Left cardiac atrium (tissue), 4 donors: ENCODE results near the gene RRP1. TPM values are rescaled to one million over a fixed set of nuclear protein-coding genes. Genes with fewer than 3 reads are reported as not detected.
A peak's percentile ranks its signal among the peaks of the same experiment; 100 is the strongest.

ENCODE experiments used
- ATAC-seq, 2 donors: fragments of 200-7000 bp; cut with Tn5 transposase; one replicate each; pipeline ENCODE4 v1.9.1; 2020; ENCODE audit warnings: mild to moderate bottlenecking in 2 of 2, moderate library complexity in 2 of 2
- DNase-seq: peaks from one replicate; pipeline ENCODE4 v3.0.0-alpha.2; 2020
- intact Hi-C, 2 donors: fragments of 100-400 bp; cut with DNase I; formaldehyde crosslinking; loops; one replicate each; pipeline versions ENCODE4 v1.14.1 to v1.15.1; 2022 to 2023
- total RNA-seq, 2 donors: library from RNA; stranded (reverse); fragmentation: NEBNext Ultra II Directional; extraction: Animal tissue kit (Norgen Biotek cat#: 25700); gene quantifications; one replicate each; pipeline ENCODE4 v1.2.1, GENCODE V29; 2021
- donor health status: DM: no; HTN: yes; CAD: no.
- donor health status: DM: no; HTN: yes; CAD: no; lungs with severe emphysema.
- donor health status: DM: yes; HTN: yes; CAD: no.
- donor health status: Dilated cardiomyopathy.

RRP1 gene
- total RNA-seq, 2 donors from 2014 or later, result 10.6 to 14.9 TPM

DNA sequence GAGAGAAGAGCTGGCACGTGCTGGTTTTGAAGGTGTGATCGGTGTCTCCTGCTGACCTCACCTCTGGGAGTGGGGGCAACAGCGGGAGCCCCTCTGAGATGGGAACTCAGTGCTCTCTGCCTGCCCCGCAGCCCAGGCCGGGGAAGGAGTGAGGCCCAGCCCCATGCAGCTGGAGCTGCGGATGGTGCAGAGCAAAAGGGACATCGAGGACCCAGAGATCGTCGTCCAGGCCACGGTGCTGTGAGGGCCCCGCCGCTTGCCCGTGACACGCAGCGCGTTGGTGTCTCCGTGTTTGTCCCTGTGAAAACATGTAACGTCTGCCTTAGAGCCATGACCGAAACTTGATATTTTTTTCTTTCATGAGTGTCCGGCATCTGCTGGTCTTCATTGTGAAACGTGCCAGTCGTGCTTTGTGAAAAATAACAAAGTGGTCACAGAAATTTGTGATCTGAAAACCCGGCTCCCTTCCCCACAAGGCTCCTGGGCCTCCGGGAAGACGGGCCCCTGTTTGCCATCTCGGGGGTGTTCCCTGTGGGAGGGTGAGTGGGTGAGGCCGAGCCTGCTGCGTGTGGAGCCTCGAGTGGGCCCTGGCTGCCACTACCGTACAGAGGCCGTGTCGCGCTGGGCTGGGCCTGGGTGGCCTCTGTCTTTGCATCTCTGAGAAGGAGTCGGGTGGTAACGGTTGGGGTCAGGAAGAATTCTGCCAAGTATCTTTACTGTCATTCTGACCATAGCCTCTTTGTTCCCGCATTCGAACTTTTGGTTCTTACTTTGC lies 33.4 kb upstream of the RRP1 start:
- ATAC-seq (no peak), DNase-seq (no peak)
- intact Hi-C loops, result no loop called here

DNA sequence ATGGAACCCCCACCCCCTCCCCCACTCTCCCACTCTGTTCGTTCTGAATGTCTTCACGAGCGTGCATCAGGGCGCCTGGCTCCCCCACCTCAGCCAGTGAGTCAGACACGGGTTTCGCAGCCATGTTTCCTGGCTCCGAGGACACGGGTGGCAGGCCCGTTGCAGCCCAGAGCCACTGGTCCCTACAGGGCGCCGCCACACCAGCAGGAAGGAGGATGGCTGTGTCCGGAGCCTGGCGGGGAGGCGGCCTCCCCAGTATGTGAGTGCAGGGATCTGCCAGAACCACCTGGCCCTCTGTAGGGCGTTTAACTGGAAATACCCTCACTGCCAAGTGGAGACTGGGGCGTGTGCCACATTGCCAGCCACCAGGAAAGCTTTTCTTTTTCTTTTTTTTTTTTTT lies 31.8 kb upstream of the RRP1 start:
- intact Hi-C loops, result no loop called here
- ATAC-seq, result peak in 1 of 2 donors; percentile 4
- no peak for DNase-seq

DNA sequence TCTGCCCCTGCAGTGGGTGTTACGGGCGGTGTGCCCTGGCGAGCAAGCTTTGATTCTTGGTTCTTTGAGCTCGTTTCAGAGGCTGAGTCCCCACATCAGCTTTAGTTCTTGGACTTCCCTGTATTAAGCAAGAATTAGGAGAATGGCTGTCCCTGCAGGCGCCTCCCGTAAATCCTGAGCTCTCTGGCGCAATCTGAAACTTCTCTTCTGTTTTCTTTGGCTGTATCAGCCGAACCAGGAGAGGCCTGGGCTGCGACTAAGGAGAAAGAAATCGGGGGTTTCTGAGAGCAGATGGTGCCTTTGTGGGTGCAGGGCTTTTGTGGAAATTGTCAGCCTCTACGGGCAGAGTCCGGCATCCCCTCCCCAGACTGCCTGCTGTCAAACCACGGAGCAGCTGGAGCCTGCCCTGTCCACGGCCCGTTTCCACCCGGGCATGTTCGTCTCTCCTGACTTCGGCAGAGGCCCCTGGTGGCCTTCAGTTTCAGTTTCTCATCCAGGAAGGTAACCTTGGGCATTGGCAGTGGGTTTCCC lies 31.2 kb upstream of the RRP1 start:
- peak; percentile 45 to 73 for ATAC-seq
- intact Hi-C loops, result no loop called here
- DNase-seq, result peak; percentile 55

DNA sequence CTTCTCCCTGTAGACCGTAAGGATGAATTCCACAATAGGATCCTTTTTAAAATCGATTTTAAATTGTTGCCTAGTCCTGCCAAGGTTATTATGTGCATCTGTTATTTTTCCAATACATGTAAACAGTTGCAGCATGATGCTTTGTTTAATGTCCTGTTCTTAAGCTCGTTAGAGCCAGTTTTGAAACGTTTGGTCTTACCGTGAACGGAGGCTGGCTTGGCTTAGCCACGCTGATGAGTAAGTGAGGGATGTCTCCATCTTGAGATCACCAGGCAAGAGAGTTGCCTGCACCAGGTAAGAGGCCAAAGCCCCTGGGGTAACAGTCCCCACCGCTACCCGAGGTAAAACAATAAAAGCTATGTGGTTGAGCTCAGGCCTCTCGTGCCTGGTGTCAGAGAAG lies 30.6 kb upstream of the RRP1 start:
- intact Hi-C loops, result no loop called here
- no peak for ATAC-seq
- no peak for DNase-seq

DNA sequence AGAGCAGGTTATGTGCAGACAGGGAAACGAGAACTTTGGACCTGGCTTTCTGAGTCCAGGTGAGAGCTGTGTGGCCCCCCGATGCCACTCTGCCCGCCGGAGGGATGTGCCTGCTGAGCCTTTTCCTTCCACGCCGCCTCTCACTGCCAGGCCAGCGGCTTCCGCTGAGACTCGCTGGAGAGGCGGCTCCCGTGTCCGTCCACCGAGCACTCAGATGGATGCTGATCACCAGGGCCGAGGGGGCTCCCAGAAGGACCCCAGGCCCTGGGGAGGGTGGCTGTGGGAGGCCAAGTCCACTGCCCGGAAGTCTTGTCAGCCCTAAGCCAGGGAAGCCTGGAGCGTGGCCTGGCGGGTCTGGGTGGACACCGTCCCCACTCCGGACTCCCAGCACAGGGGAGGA lies 29.7 kb upstream of the RRP1 start:
- ATAC-seq (no peak), DNase-seq (no peak)
- intact Hi-C loops, result no loop called here

DNA sequence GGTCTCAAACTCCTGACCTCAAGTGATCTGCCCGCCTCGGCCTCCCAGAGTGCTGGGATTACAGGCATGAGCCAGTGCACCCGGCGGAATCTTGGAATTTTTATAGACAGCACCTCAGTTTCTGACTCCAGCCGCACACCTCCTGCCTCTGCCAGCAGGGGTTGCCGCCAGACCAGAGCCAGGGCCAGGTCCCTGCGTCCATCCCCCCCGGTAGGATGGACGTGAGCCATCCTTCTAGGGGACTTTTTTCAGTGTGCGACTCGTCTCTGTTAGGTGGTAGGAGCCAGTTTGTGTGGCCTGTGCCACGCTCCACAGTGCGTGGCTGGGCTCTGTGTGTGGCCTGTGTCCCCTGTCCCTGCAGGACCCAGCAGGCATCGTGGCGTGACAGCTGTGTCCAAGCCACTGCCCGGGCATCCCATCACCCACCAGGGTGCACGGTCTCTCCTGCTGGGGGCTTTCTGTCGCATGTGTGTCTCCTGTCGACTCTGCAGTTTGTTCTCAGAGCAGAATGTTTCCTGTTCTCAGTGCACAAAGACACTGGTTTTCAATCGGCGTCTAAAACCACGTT lies 28.9 kb upstream of the RRP1 start:
- no peak for DNase-seq
- intact Hi-C loops, result no loop called here
- no peak for ATAC-seq

DNA sequence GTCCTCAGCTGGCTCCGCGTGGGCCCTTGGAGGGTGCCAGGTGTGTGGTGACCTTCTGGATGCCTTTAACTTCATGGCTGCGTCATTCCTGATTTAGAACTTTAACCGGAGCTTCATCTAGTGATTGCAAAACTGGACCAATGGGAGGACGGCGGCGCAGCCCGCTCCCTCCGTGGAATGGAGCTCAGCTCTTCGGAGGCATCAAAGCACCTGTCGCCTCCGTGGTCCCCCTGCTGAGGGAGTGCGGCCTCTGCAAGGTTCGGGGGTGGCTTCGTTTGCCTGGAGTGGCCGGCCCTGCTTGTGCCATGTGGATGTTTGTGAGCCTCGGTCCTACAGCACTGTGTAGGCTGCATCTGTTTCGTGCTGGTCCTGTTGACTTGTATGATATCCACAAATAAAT lies 27.5 kb upstream of the RRP1 start:
- no peak for DNase-seq
- ATAC-seq, result no peak
- intact Hi-C loops, result no loop called here

DNA sequence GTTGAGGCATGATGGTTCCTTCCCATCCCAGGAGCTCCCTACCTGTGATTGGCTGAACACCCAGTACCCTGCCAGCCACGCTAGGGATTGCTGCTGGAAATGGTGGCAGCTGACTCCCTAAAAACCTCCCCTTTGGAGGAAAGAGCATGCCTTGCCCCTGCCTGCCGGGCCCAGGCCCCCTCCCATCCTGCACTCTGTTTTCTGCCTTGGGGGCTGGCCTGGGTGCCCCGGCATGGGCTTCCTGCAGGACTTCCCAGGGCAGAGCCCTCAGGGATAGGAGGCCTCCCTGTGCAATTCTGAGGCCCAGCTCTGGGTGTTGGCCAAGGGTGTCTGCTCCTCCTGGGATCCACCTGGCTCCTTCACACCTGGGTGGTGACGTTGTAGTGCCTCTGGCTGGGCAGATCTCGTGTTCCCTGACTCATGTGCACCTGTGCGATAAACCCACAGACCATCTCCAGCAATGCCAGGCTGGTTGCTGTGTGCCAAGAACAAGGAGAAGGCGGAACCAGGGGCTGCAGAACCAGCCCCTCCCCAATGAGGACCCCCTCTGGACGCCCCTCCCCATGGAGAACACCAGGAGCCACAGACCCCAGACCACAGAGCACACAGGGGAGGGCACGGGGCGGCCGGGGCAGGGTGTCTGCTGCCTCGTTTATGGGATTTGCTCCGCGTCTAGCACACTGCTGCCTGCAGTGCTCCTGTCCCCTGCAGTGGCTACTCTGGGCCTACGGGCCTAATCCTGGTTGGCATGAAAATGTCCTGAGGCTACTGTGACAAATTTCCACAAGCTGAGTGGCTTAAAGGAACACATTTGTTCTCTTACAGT lies 26.9 kb upstream of the RRP1 start:
- intact Hi-C loops, result no loop called here
- no peak for DNase-seq
- ATAC-seq, result no peak

DNA sequence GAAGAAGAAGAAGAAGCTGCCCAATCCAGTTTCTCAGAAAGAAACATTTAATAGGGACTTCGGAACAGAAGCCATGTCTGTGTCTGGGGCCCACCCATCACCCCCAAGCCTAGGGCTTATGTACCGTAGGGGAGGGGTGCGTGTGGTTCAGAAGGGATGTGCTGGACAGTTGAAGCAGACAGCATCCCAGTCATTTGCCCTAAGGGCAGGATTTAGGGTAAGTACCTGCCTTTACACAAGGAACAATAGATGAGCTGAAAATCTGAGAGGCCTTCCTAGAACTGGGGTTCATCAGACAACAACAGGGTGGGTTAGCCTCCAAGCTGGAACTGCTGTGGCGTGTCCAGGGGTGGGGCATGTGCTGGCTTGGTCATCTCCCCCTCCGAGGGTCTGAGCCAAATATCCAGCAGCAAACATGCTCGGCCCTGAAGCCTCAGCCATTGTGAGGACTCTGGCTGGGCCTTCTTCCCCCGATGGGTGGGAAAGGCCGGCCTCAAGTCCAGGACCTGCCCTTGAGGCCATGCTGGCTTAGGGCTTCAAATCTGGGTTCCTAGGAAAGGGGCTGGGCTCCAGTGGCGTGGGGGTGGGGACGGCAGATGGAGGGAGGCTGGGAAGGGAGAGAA lies 25.4 kb upstream of the RRP1 start:
- ATAC-seq (no peak), DNase-seq (no peak)
- intact Hi-C loops, result no loop called here

DNA sequence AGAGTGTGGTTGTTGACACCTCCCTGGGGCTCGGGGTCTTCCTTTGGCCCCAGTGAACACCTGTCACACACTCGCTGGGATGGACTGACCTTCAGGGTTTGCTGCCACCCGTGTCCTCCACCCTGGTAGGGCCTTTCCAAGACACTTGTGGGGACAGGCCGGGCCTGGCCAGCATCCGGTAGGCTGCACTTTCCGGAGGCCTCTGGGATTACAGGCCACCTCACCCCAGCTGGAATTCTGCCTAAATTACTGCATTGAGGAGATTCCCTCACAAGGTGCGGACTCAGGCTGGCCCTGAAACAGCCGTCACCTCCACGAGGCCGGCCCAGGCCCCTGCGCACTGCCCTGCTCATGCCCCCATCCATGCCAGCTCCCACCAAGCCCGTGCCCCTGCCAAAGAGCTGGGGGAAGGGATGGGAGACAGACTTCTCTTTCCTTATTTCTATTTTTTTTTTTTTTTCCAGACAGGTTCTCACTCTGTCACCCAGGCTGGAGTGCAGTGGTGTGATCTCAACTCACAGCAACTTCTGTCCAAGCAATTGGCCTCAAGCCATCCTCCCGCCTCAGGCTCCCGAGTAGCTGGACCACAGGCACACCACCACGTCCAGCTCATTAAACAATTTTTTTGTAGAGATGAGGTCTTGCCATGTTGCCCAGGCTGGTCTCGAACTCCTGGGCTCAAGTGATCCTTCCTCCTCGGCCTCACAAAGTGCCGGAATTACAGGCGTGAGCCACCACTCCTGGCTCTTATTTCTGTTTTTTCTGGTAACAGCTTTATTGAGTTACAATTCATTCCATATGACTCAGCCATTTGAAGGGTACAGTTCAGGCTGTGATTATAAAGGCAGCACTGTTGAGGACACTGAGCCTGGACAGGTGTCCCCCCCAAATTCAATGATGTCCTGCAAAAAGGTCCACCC lies 24.5 kb upstream of the RRP1 start:
- intact Hi-C loops, result no loop called here
- ATAC-seq, result peak in 1 of 2 donors; percentile 12
- DNase-seq, result no peak

DNA sequence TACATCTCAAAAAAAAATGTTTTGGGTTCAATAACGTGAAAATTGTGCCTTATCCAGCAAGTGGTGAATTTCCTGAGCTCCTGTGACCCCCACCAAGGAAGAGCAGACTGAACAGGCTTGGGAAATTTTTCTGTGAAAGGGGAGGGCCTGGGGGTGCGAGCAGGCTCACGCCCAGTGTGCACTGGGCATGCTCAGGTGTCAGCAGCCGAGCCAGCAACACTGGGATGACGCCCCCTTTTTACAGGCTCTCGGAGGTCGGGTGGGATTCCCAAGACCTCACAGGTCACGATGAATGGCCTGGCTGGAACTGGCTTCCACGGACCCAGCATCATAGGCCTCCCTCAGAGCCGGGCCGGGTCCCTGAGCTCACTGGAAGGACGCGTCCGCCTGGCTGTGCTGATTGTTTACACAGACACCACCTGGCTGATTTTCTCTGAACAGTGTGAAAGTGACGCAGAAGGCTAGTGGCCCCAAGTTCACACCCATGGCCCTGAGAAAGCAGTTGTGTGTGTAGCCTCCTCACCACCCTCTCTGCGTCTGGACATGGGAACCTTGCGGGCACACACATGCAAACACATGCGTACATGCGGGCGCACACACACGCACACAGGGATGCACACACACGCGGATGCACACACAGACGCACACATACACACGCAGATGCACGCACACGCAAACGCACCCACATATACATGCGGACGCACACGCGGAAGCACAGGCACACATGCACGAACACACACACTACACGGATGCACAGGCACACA lies 22.5 kb upstream of the RRP1 start:
- ATAC-seq (no peak), DNase-seq (no peak)
- intact Hi-C loops, result no loop called here

DNA sequence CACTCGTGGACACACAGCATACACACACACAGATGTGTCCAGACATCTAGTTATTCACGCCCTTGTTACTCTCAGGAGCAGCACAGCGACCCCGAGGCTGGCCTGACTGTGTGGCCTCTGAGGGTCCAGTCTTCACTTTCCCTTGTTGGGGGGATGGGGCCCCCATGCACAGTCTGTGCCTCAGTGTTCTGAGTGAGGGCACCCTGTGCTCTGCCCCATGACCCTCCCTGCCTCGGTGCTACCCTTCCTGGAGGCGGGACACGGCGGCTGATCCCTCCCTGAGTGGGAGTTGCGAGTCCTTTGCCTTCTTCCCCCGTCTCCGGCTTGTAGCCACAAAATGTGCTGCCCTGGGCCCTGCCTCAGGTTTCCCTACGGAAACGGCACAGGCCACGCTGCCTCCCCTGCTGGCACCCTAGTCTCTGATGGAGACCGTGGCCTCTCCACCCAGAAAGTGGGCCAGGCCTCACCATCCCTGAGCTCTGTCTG lies 21.8 kb upstream of the RRP1 start:
- DNase-seq (no peak), ATAC-seq (peak; percentile 1)
- intact Hi-C loops, result no loop called here

DNA sequence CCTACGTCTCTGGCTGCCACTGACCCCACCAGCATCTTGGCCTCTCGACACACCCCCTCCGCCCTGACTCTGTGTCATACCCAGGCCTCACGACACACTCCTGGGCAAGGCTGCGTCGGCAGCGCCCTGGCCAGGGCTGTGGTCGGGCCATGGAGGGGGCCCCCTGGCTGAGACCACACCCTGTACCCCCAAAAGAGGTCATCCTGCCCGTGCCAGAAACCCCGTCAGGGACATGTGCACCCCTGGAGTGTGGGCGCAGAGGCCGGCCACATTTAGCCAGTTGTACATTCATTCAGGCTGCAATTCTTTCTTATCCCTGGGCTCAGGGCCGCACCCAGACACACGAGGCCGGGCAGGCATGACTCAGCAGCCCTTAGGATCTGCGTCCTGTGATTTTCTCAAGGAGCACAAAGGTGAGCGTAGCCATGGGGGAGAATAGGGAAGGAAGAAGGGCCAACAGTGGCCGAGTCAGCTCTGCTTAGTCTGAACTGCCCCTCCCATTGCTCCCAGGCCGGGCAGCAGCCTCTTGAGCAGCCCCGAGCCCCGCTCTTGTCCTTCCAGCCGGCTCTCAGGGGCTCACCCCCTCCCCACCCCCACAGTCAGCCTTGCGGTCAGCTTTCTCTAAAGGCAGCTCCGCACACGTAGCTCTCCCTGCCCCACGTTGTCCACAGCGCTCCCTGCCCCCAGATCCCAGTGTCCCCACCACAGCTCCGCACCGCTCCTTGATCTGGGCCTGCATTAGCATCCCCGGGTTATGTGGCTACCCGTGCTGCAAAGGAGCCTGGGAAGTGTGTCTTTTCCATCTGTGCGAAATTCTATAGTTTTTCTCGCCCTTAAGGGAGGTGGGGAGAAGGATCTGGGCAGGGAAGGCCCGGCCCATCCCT lies 21.2 kb upstream of the RRP1 start:
- ATAC-seq (peak; percentile 36 to 72), DNase-seq (peak; percentile 65)
- intact Hi-C loops, result no loop called here

DNA sequence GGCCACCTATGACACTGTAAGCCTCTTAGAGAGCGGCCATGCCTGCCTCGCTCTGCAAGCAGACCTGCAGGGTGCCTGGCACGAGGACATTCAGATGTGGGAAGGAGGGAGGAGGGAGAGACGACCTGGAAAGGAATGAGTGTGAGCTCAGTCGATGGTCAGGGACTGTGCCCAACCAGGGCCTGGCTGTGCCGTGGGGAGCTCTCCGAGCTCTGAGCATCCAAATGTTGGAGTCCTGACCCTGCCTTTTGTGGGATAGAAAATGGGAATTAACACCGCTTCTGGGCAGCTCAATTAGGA lies 20.6 kb upstream of the RRP1 start:
- DNase-seq (no peak), ATAC-seq (no peak)
- intact Hi-C loops, result no loop called here

DNA sequence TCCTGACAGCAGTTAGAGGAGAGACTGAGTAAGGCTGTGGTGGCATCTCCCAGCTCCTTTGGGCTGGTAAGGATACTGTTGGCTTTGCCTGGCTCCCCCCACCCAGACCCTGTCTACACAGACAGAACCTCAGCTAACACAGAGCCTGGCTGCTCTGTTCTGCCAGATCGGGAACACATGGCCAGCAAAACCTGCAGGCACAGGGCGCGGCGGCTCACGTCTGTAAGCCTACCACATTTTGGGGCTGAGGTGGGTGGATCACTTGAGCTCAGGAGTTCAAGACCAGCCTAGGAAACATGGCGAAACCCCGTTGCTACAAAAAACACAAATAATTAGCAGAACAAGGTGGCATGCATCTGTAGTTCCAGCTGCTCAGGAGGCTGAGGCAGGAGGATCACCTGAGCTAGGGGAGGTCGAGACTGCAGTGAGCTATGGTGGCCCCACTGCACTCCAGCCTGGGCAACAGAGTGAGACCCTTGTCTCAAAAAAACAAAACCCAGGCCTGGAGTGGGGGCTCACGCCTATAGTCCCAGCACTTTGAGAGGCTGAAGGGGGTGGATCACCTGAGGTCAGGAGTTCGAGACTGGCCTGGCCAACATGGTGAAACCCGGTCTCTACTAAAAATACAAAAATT lies 19.9 kb upstream of the RRP1 start:
- intact Hi-C loops, result no loop called here
- ATAC-seq, result no peak
- DNase-seq, result no peak

DNA sequence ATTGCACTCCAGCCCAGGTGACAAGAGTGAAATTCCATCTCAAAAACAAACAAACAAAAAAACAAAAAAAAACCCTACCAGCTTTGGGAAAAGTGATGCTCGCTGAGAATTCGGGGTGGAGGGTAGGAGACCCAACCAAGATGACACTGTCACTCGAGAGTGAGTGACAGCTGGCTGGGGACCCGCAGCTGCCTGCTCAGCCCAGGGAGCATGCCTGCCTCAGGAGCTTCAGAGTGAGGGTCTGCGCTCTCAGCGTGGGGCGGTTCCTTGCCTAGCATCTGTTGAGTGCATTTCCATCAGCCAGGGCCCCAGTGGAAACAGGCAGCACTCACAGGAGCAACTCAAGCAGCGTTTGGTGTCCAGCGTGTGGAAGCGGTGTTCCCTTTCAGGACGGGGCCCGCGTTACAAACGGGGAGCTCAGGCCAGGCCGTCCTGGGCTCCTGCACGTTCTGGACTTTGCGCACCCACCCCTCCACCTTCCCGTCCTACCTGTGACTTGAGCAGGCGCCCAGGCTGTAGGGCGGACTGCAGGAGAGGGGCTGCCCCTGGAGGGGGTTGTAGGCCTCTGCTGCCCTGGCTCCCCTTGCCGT lies 19.2 kb upstream of the RRP1 start:
- DNase-seq (no peak), ATAC-seq (no peak)
- intact Hi-C loops, result no loop called here
